Natural killer cell (primary cell): ENCODE data around the gene PIK3R5. TPM values are rescaled to one million over a fixed set of nuclear protein-coding genes. Genes with fewer than 3 reads are reported as not detected.

ENCODE experiments used
- ATAC-seq, 3 donors: fragments of 150-1000 bp in 2 of 3; fragments of 200-7000 bp in 1 of 3; cut with Tn5 transposase; 1 replicate in 1 of 3; 2 replicates in 2 of 3; pipeline ENCODE4 v1.10.0; 2021; ENCODE audit warnings: mild to moderate bottlenecking in 2 of 3, moderate library complexity in 2 of 3
- DNase-seq, 2 donors: peaks; one replicate each; pipeline versions ENCODE4 v3.0.0 to v3.0.0-alpha.2; 2013 to 2021; ENCODE audit warnings: mixed read lengths in 1 of 2
- H3K27ac ChIP-seq: one replicate; pipeline ENCODE4 v1.5.1; 2013; ENCODE audit warnings: mild to moderate bottlenecking, low read length
- H3K27me3 ChIP-seq: one replicate; pipeline ENCODE4 v1.6.1; 2013; ENCODE audit warnings: low read length; ENCODE audit not compliant: control insufficient read depth, insufficient read depth
- H3K36me3 ChIP-seq: one replicate; pipeline ENCODE4 v1.6.1; 2013; ENCODE audit warnings: low read length; ENCODE audit not compliant: control insufficient read depth, insufficient read depth
- H3K4me1 ChIP-seq: one replicate; pipeline ENCODE4 v1.6.1; 2013; ENCODE audit warnings: low read length; ENCODE audit not compliant: control insufficient read depth, insufficient read depth
- H3K4me3 ChIP-seq: one replicate; pipeline ENCODE4 v1.5.1; 2013; ENCODE audit warnings: low read length
- H3K9me3 ChIP-seq: one replicate; pipeline ENCODE4 v1.6.1; 2013; ENCODE audit warnings: low read length; ENCODE audit not compliant: control insufficient read depth, insufficient read depth
- H3K27ac Mint-ChIP-seq, 2 donors: one replicate each; pipeline ENCODE4 v1.8.0; 2022; ENCODE audit warnings: mild to moderate bottlenecking in 2 of 2, mixed read lengths in 2 of 2, moderate library complexity in 1 of 2
- H3K27me3 Mint-ChIP-seq, 2 donors: one replicate each; pipeline ENCODE4 v1.8.0; 2022; ENCODE audit warnings: low read depth in 2 of 2, mixed read lengths in 2 of 2
- H3K36me3 Mint-ChIP-seq: one replicate; pipeline ENCODE4 v1.8.0; 2022; ENCODE audit warnings: mixed read lengths
- H3K4me1 Mint-ChIP-seq, 2 donors: one replicate each; pipeline ENCODE4 v1.8.0; 2022; ENCODE audit warnings: mixed read lengths in 2 of 2
- H3K4me3 Mint-ChIP-seq: one replicate; pipeline ENCODE4 v1.8.0; 2022; ENCODE audit warnings: mild to moderate bottlenecking, moderate library complexity, mixed read lengths
- H3K9me3 Mint-ChIP-seq, 2 donors: one replicate each; pipeline ENCODE4 v1.8.0; 2022; ENCODE audit warnings: mixed read lengths in 2 of 2
- CTCF ChIP-seq: fragments of 200-600 bp; IDR thresholded peaks from one replicate; pipeline ENCODE4 v1.8.0; 2022; ENCODE audit warnings: antibody characterized with exemption
- WGBS: methylation state at CpG from one replicate; pipeline ENCODE4 v1.1.7; 2013; ENCODE audit warnings: missing lambda C conversion rate; ENCODE audit not compliant: insufficient coverage; 5-methylcytosine and 5-hydroxymethylcytosine counted together
- intact Hi-C: fragments of 100-400 bp; cut with micrococcal nuclease; formaldehyde crosslinking; loops from one replicate; pipeline ENCODE4 v1.14.2; 2022
- total RNA-seq, 4 donors: library from RNA; stranded (reverse); fragments of 120-200 nt in 1 of 4; gene quantifications; one replicate each; pipeline versions ENCODE4 v1.2.3 to v1.2.4, GENCODE V29; 2013 to 2022

The PIK3R5 gene
- total RNA-seq, 3 donors from 2014 or later (not counting 1 experiment from before 2014, with no cell fraction given): 254 to 364 (median 348) TPM

GRCh38 chr17:8969901-8970300, 4.4 kb upstream of the PIK3R5 start:
- no peaks in the 10 kb centered on the region for H3K36me3 ChIP-seq
- no peak for ATAC-seq
- intact Hi-C loops: loop anchor here (10.0 kb wide), 1 partner anchor 55 kb away; the partner anchor contains the start of gene NTN1
- TF ChIP-seq CTCF: no peak
- no peaks in the 10 kb centered on the region for H3K27me3 Mint-ChIP-seq
- DNase-seq: no peak
- H3K4me3 Mint-ChIP-seq: no peak overlapping the region
- no peak overlapping the region for H3K4me3 ChIP-seq
- no peaks in the 10 kb centered on the region for H3K27me3 ChIP-seq
- no peaks in the 10 kb centered on the region for H3K9me3 ChIP-seq
- WGBS: 93% methylated on average over 1 of the region's 2 CpGs
- peaks cover 13% of the 10 kb centered on the region for H3K4me1 ChIP-seq
- peaks cover 3 to 4% of the 10 kb centered on the region in 2 donors for H3K9me3 Mint-ChIP-seq
- peaks cover 7% of the 10 kb centered on the region for H3K36me3 Mint-ChIP-seq
- H3K27ac Mint-ChIP-seq: no peak overlapping the region
- H3K4me1 Mint-ChIP-seq: peaks cover 1 to 21% of the 10 kb centered on the region in 2 donors
- no peak overlapping the region for H3K27ac ChIP-seq

GRCh38 chr17:8968503-8968902, 3.0 kb upstream of the PIK3R5 start:
- Mint-ChIP-seq H3K27ac (peak overlapping the region; percentile 12 to 24), H3K4me1 (peaks cover 13 to 33% of the 10 kb centered on the region in 2 donors), H3K27me3 (no peaks in the 10 kb centered on the region), H3K36me3 (peaks cover 7% of the 10 kb centered on the region), H3K9me3 (peaks cover 3 to 4% of the 10 kb centered on the region in 2 donors), H3K4me3 (peak overlapping the region; percentile 2)
- no peak for ATAC-seq
- DNase-seq: no peak
- Histone ChIP-seq H3K9me3 (no peaks in the 10 kb centered on the region), H3K27me3 (no peaks in the 10 kb centered on the region), H3K4me1 (peaks cover 27% of the 10 kb centered on the region), H3K4me3 (no peak overlapping the region), H3K36me3 (no peaks in the 10 kb centered on the region), H3K27ac (no peak overlapping the region)
- no peak for TF ChIP-seq CTCF
- WGBS: 81% methylated on average over 2 of the region's 3 CpGs
- intact Hi-C loops: loop anchor here (10.0 kb wide), 1 partner anchor 56 kb away; the partner anchor contains the start of gene NTN1

GRCh38 chr17:8967861-8968260, 2.4 kb upstream of the PIK3R5 start:
- no peaks in the 10 kb centered on the region for H3K9me3 ChIP-seq
- no peak for ATAC-seq
- H3K27ac Mint-ChIP-seq: peak overlapping the region; percentile 12 to 24
- TF ChIP-seq CTCF: no peak
- intact Hi-C loops: loop anchor here (10.0 kb wide), 1 partner anchor 57 kb away; the partner anchor contains the start of gene NTN1
- peaks cover 7% of the 10 kb centered on the region for H3K36me3 Mint-ChIP-seq
- H3K4me1 ChIP-seq: peaks cover 33% of the 10 kb centered on the region
- no peaks in the 10 kb centered on the region for H3K36me3 ChIP-seq
- no peak overlapping the region for H3K27ac ChIP-seq
- peaks cover 3 to 4% of the 10 kb centered on the region in 2 donors for H3K9me3 Mint-ChIP-seq
- H3K4me3 Mint-ChIP-seq: peak overlapping the region; percentile 2
- H3K27me3 ChIP-seq: no peaks in the 10 kb centered on the region
- DNase-seq: no peak
- peaks cover 19 to 40% of the 10 kb centered on the region in 2 donors for H3K4me1 Mint-ChIP-seq
- no peaks in the 10 kb centered on the region for H3K27me3 Mint-ChIP-seq
- H3K4me3 ChIP-seq: no peak overlapping the region

- no peaks in the 10 kb centered on the region for H3K27me3 Mint-ChIP-seq
- H3K4me1 ChIP-seq: peaks cover 37% of the 10 kb centered on the region
- H3K9me3 ChIP-seq: no peaks in the 10 kb centered on the region
- peak overlapping the region; percentile 96 for H3K4me3 Mint-ChIP-seq
- peaks cover 29 to 49% of the 10 kb centered on the region in 2 donors for H3K4me1 Mint-ChIP-seq
- no peak for TF ChIP-seq CTCF
- no peak overlapping the region for H3K4me3 ChIP-seq
- H3K27me3 ChIP-seq: no peaks in the 10 kb centered on the region
- intact Hi-C loops: loop anchor here (10.0 kb wide), 1 partner anchor 58 kb away; the partner anchor contains the start of gene NTN1
- H3K27ac ChIP-seq: no peak overlapping the region
- ATAC-seq (peak in 1 of 3 donors; percentile 45), DNase-seq (no peak)
- peak overlapping the region in 1 of 2 donors; percentile 89 for H3K27ac Mint-ChIP-seq
- H3K36me3 Mint-ChIP-seq: peaks cover 7% of the 10 kb centered on the region
- 53% methylated on average over 8 of the region's 9 CpGs for WGBS
- no peaks in the 10 kb centered on the region for H3K36me3 ChIP-seq
- H3K9me3 Mint-ChIP-seq: peaks cover 3 to 4% of the 10 kb centered on the region in 2 donors
These were observed 1.4 kb upstream of the PIK3R5 start for GRCh38 chr17:8966926-8967325.
